Liver (tissue), 3 donors: ENCODE data around the gene SUPT6H.

Source experiments
- CTCF ChIP-seq: fragments of 150-350 bp; IDR thresholded peaks from 2 replicates; pipeline ENCODE4 v1.5.1; 2017; ENCODE audit warnings: improper control_type of control experiment, low read depth, low read length; ENCODE audit not compliant: missing input control
- FOXA1 ChIP-seq: IDR thresholded peaks from 2 replicates; pipeline ENCODE4 v1.6.1; 2016; ENCODE audit warnings: antibody characterized with exemption
- GABPA ChIP-seq, 2 donors: IDR thresholded peaks in 1 of 2; conservative IDR thresholded peaks in 1 of 2; 2 replicates each; pipeline ENCODE4 v1.6.1; 2016; ENCODE audit warnings: antibody characterized with exemption in 2 of 2, mild to moderate bottlenecking in 1 of 2, moderate library complexity in 1 of 2
- JUND ChIP-seq, 2 donors: IDR thresholded peaks; 2 replicates each; pipeline ENCODE4 v1.6.1; 2016; ENCODE audit warnings: antibody characterized with exemption in 2 of 2
- MAX ChIP-seq: IDR thresholded peaks from 2 replicates; pipeline ENCODE4 v1.6.1; 2016; ENCODE audit warnings: antibody characterized with exemption
- NR2F2 ChIP-seq: IDR thresholded peaks from 2 replicates; pipeline ENCODE4 v1.6.1; 2016; ENCODE audit warnings: antibody characterized with exemption
- RAD21 ChIP-seq, 2 donors: IDR thresholded peaks; 2 replicates each; pipeline ENCODE4 v1.6.1; 2016; ENCODE audit warnings: antibody characterized with exemption in 2 of 2, mild to moderate bottlenecking in 2 of 2
- REST ChIP-seq: IDR thresholded peaks from 2 replicates; pipeline ENCODE4 v1.6.1; 2016; ENCODE audit warnings: antibody characterized with exemption, mild to moderate bottlenecking
- RXRA ChIP-seq, 2 donors: IDR thresholded peaks; 2 replicates each; pipeline ENCODE4 v1.6.1; 2017 to 2018; ENCODE audit warnings: antibody characterized with exemption in 2 of 2, mild to moderate bottlenecking in 1 of 2
- SP1 ChIP-seq: IDR thresholded peaks from 2 replicates; pipeline ENCODE4 v1.6.1; 2018; ENCODE audit warnings: antibody characterized with exemption, mild to moderate bottlenecking
- TAF1 ChIP-seq: conservative IDR thresholded peaks from 2 replicates; pipeline ENCODE4 v1.6.1; 2016; ENCODE audit warnings: antibody characterized with exemption, mild to moderate bottlenecking
- YY1 ChIP-seq: IDR thresholded peaks from 2 replicates; pipeline ENCODE4 v1.6.1; 2016; ENCODE audit warnings: antibody characterized with exemption, mild to moderate bottlenecking
- ZBTB33 ChIP-seq: IDR thresholded peaks from 2 replicates; pipeline ENCODE4 v1.6.1; 2016; ENCODE audit warnings: antibody characterized with exemption
- donor health status: healthy.
- donor health status: healthy.

- TF ChIP-seq CTCF (no peak), GABPA (IDR thresholded peaks at IDR 0.05 in 1 of 2, conservative IDR thresholded peaks at IDR 0.05 in 1 of 2) (no peak), SP1 (no peak), YY1 (no peak), NR2F2 (no peak), TAF1 (no peak), REST (no peak), RAD21 (IDR thresholded peaks at IDR 0.05) (no peak), FOXA1 (no peak), MAX (no peak), RXRA (IDR thresholded peaks at IDR 0.05) (no peak), JUND (IDR thresholded peaks at IDR 0.05) (no peak), ZBTB33 (no peak)
Measured at GRCh38 chr17:28675490-28675889, 13.5 kb downstream of the SUPT6H start.
